Measurements from ENCODE around the gene PDXK.
"Not testable (repeated sequence)": the region's sequence is repeated elsewhere in the genome, so short reads cannot be mapped to it uniquely, and the experiment has no call there.

Gene PDXK

DNA sequence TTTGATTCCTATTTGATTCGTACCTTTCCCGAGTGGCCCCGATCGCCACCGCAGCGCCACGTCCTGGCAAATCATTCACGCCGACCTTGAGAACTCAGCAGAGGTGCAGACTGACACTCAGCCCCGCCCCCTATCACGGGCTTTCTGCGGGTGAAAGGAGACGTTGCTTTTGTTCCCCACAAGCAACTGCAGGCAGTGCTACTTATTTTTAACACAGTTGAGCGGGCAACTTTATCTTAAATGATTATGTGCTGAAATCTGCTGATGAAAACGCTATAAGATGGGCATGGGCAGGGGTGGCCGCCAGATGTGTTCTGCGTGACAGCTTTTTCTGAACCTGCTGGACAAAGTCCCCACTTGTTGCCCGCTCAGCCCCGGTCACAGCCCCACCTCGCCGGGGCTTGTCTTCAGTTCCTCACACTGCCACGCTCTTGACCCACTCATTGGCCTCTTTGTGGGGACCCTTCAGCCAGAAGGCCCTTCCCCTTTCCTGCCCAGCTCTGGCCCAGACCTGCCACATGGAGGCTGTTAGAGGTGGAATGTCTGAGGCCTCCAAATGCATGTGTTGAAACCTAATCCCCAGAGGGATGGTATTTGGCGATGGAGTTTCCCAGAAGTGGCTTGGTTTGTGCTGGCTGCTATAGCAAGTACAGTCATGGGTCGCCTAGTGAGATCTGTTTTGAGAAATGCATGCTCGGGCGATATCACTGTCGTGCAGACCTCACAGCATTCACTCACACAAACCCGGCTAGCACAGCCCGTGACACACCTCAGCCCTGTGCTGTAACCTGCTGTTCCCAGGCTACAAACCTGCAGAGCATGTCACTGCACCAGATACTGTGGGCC lies 15.7 kb upstream of the PDXK start:
- H3K4me1 ChIP-seq (ENCODE audit: insufficient read depth, low read length): peaks cover 22% of the 10 kb centered on the region
- H3K4me3 ChIP-seq (ENCODE audit: low read length): no peak overlapping the region
- H3K36me3 ChIP-seq (ENCODE audit: insufficient read depth, low read length): no peaks in the 10 kb centered on the region
- no peaks in the 10 kb centered on the region for H3K27me3 ChIP-seq (ENCODE audit: insufficient read depth, low read length)
- H2AFZ ChIP-seq (ENCODE audit: low read depth, low read length): peak overlapping the region; percentile 2
- no peaks in the 10 kb centered on the region for H3K9me3 ChIP-seq (ENCODE audit: low read length)

DNA sequence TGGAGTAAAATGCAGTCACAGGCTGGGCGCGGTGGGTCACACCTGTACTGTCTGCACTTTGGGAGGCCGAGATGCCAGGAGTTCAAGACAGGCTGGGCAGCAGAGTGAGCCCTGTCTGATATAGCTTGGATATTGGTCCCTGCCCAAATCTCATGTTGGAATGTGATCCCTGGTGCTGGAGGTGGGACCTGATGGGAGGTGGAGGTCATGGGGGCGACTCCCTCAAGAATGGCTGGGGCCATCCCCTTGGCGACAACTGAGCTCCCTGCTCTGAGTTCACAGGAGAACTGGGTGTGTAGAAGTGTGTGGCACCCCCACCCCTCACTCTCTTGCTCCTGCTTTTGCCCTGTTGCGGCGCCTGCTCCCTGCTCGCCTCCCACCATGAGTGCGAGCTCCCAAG lies 11.5 kb upstream of the PDXK start:
- H3K4me3 ChIP-seq (ENCODE audit: low read length): no peak overlapping the region
- H3K4me1 ChIP-seq (ENCODE audit: insufficient read depth, low read length): peaks cover 13% of the 10 kb centered on the region

DNA sequence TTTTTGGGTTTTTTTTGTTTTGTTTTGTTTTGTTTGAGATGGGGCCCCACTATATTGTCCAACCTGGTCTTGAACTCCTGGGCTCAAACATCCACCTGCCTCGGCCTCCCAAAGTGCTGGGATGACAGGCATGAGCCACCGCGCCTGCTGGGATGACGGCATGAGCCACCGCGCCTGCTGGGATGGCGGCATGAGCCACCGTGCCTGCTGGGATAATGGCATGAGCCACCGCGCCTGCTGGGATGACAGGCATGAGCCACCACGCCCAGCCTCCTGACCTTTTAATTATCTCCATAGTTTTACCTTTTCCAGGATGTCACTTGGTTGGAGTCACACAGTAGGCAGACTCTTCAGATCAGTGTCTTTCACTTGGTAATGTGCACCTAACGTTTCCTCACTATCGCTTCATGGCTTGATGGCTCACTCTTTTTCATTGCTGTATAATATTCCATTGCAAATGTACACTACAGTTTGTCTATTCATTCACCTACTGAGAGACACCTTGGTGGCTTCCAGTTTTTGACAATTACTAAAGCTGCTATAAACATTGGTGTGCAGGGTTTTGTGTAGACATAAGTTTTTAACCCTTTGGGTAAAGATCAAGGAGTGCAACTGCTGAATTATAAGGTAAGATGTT lies 10.1 kb upstream of the PDXK start:
- H3K4me3 ChIP-seq (ENCODE audit: low read length): no peak overlapping the region
- no peak overlapping the region for H2AFZ ChIP-seq (ENCODE audit: low read depth, low read length)
- no peaks in the 10 kb centered on the region for H3K36me3 ChIP-seq (ENCODE audit: insufficient read depth, low read length)
- H3K4me1 ChIP-seq (ENCODE audit: insufficient read depth, low read length): no peaks in the 10 kb centered on the region
- H3K9me3 ChIP-seq (ENCODE audit: low read length): no peaks in the 10 kb centered on the region
- H3K27me3 ChIP-seq (ENCODE audit: insufficient read depth, low read length): no peaks in the 10 kb centered on the region

More for the DNA sequence above, 11.5 kb upstream of the PDXK start:
- Histone ChIP-seq H3K9me3 (ENCODE audit: low read length) (no peaks in the 10 kb centered on the region), H3K36me3 (ENCODE audit: insufficient read depth, low read length) (no peaks in the 10 kb centered on the region), H2AFZ (ENCODE audit: low read depth, low read length) (no peak overlapping the region), H3K27me3 (ENCODE audit: insufficient read depth, low read length) (no peaks in the 10 kb centered on the region)

DNA sequence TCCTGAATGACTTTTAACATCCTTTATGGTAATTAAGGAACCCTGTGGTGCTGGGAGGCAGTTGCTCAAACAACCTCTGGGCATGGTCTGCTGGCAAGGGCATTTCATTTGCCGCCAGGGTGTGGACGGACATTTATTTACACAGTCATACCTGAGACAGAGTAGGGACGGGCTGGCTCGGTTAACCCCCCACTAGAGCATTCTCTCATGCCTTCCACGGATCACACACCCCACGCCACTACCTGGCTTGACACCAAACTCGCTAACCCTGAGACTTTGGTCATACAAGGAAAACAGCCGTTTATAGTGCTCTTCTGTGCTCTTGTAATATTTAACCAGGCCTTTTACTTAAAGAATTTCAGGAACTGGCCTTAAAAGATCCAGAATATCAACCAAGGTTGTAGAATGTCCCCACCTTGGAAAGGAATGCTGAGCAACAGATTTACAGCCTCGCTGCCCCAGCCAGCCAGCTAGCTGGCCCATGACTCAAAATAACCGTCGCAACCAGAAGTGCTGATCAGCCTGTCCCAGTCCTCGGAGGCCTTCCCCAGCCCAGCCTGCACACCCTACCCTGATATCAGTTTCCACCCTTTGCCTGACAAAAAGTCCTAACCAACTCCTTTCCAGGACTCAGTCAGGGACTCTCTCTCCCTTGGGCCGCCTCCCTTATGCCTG lies 6.5 kb upstream of the PDXK start:
- H3K4me1 ChIP-seq (ENCODE audit: insufficient read depth, low read length): no peaks in the 10 kb centered on the region
- no peak overlapping the region for H3K4me3 ChIP-seq (ENCODE audit: low read length)
- no peak overlapping the region for H2AFZ ChIP-seq (ENCODE audit: low read depth, low read length)
- no peaks in the 10 kb centered on the region for H3K27me3 ChIP-seq (ENCODE audit: insufficient read depth, low read length)
- H3K36me3 ChIP-seq (ENCODE audit: insufficient read depth, low read length): no peaks in the 10 kb centered on the region
- H3K9me3 ChIP-seq (ENCODE audit: low read length): peaks cover 3% of the 10 kb centered on the region

DNA sequence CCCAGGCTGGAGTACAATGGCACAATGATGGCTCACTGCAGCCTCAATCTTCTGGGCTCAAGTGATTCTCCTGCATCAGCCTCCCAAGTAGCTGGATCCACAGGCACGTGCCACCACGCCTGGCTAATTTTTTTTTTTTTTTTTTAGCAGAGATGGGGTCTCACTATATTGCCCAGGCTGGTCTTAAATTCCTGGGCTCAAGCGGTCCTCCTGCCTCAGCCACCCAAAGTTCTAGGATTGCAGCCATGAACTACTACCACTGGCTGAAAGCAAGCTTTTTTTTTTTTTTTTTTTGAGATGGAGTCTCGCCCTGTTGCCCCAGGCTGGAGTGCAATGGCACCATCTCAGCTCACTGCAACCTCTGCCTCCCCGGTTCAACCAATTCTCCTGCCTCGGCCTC lies 5.8 kb upstream of the PDXK start:
- not testable (repeated sequence) for H3K27me3 ChIP-seq (ENCODE audit: insufficient read depth, low read length); H3K36me3 ChIP-seq (ENCODE audit: insufficient read depth, low read length); H3K4me3 ChIP-seq (ENCODE audit: low read length); H3K4me1 ChIP-seq (ENCODE audit: insufficient read depth, low read length); H2AFZ ChIP-seq (ENCODE audit: low read depth, low read length); H3K9me3 ChIP-seq (ENCODE audit: low read length)

DNA sequence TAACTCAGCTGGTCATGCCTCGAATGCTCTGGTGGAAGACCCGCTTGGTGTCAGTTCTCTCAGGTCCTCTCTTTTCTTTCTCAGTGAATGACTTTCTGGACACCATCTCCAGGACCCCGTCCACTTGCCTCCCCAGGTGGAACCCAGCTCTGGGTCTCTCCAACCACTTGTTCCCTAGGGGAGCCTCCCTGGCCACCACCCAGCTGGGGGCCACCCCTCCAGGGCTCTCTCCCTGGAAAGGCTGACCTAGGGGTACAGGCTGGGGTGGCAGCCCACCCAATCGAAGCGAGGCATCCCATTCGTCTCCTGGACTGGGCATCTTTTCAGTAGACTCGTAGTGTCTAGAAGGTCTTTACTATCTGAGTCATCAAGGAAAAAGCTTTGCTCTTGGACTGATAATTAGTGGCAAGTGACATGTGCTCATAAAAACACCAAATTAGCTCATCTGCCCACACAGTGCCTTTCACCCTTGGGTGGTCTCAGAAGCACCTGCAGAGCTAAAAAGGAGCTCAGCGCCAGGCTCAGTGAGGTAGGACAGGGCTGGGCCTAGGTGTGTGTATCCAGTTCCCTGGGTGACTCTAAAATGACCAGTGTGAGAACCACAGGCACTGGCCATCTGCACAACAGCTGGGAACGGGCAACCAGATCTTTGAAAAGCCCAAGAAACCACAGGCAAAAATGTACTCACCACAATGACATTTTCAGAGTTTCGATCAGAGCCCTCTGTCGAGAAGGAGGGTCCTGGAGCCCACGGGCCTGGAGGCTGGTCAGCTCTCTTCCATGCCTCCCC lies 2.4 kb upstream of the PDXK start:
- Histone ChIP-seq H3K4me3 (ENCODE audit: low read length) (no peak overlapping the region), H3K27me3 (ENCODE audit: insufficient read depth, low read length) (no peaks in the 10 kb centered on the region), H3K36me3 (ENCODE audit: insufficient read depth, low read length) (no peaks in the 10 kb centered on the region), H2AFZ (ENCODE audit: low read depth, low read length) (no peak overlapping the region), H3K4me1 (ENCODE audit: insufficient read depth, low read length) (peaks cover 10% of the 10 kb centered on the region), H3K9me3 (ENCODE audit: low read length) (peaks cover 3% of the 10 kb centered on the region)

DNA sequence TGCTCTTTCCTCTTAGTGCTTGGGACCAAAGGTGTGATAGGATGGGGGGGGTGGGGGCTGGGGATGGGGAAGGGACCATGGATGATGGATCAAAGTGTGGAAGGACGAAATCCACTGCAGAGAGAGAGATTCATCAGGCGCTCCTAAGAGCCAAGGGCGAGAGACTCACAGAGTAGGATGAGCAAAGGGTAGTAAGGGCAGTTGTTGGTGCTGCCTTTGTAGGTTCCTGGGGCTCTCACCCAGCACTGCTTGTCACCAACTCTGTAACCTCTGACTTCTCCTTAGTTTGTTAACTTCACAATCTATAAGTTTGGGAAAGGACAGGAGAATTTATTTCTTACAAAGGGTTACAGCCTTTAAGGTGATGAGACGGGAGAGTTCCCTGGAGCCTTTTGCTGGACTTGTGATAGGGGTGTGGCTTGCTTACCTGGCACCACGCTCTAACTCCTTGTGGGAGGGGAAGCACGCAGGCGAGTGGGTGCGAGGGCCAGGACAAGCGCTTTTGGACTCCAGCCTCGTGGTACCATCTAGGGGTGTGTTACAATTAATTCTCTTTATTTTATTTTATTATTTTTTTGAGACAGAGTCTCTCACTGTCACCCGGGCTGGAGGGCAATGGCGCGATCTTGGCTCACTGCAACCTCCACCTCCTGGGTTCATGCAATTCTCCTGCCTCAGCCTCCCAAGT lies 1.6 kb upstream of the PDXK start:
- Histone ChIP-seq H3K4me3 (ENCODE audit: low read length) (no peak overlapping the region), H2AFZ (ENCODE audit: low read depth, low read length) (no peak overlapping the region)

DNA sequence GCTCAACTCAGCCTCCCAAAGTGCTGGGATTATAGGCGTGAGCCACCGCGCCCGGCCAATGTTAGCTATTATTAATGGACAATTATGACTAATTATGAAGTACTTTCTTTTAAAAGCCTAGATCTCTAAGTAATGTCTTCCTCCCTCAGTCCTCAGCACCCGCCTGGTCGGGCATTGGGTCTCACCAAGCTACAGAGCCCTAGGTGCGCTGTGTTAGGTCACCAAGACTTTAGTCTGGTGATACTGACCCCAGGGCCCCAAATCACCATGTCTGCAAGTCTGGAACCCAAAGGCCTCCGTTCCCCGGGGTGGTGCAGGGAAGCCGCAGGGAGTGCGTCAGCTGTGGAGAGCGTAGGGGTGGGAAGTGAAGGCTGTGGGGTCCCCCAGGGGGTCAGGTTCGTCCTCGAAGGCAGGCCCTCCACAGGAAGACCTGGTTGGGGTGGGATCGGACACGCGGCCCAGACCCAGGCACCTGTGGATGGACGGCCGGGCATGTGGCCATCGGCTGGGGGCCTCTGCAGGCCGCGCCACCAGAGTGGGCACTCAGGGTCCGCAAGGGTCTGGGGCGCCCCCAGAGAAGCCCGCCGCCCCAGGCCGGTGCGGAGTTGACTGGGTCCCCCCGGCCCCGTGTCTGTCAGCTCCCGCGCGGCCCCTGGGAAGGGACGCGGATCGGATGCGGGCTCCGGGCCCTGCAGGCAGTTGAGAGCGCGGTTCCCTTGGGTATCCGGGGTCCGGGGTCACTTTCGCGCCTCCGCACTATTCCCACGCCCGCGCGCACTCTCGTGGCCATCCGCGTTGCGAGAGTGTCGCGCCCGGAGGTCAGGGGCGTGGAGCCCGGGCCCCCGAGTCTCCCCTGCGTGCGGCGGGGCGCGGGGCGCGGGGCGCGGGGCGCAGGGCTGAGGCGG lies 710 bp upstream of the PDXK start:
- peak overlapping the region; percentile 89 for H3K4me3 ChIP-seq (ENCODE audit: low read length)
- peaks cover 3% of the 10 kb centered on the region for H3K9me3 ChIP-seq (ENCODE audit: low read length)
- H3K36me3 ChIP-seq (ENCODE audit: insufficient read depth, low read length): no peaks in the 10 kb centered on the region
- H2AFZ ChIP-seq (ENCODE audit: low read depth, low read length): peak overlapping the region; percentile 89
- no peaks in the 10 kb centered on the region for H3K27me3 ChIP-seq (ENCODE audit: insufficient read depth, low read length)
- peaks cover 10% of the 10 kb centered on the region for H3K4me1 ChIP-seq (ENCODE audit: insufficient read depth, low read length)

More for the DNA sequence above, 1.6 kb upstream of the PDXK start:
- Histone ChIP-seq H3K36me3 (ENCODE audit: insufficient read depth, low read length) (no peaks in the 10 kb centered on the region), H3K27me3 (ENCODE audit: insufficient read depth, low read length) (no peaks in the 10 kb centered on the region), H3K9me3 (ENCODE audit: low read length) (peaks cover 3% of the 10 kb centered on the region), H3K4me1 (ENCODE audit: insufficient read depth, low read length) (peaks cover 10% of the 10 kb centered on the region)

DNA sequence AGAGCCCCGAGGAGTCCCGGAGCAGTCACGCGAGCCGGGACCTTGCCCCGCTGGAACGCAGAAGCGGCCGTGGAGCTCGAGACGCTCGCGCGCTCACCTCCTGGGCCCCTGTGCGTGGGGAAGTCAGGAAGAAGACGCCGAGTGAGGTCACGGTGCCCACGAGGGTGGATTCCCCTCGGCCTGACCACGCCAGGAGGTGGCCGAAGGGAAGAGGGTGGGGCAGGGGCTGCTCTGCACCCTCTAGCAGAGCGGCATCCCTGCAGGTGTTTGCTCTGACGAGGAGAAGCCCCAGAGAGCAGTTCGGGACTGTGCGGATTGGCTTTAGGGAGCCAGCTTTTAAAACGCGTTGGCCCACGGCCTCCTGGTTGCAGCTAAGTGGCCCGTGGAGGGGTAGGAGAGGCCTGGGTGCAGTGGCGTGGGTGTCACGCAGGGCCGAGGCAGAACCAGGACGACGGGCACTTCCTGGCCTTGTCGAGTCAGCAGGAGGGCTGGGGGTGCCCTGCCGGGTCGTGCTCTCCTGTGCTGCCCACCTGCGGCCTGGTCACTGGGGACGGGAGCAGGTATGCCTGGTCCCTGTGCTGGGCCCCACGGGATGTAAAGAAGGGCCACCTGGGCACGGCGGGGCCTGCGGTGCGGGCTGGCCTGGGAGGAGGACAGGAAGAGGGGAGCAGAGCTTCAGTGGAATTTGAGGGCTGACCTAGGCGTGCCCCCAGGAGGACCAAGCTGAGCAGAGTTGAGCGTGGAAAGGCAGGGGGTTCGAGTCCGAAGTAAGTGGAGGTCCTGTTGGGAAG lies 1.0 kb downstream of the PDXK start:
- Histone ChIP-seq H3K9me3 (ENCODE audit: low read length) (peaks cover 3% of the 10 kb centered on the region), H3K4me3 (ENCODE audit: low read length) (peak overlapping the region; percentile 89), H2AFZ (ENCODE audit: low read depth, low read length) (peak overlapping the region; percentile 89), H3K36me3 (ENCODE audit: insufficient read depth, low read length) (no peaks in the 10 kb centered on the region), H3K4me1 (ENCODE audit: insufficient read depth, low read length) (peaks cover 10% of the 10 kb centered on the region), H3K27me3 (ENCODE audit: insufficient read depth, low read length) (no peaks in the 10 kb centered on the region)

DNA sequence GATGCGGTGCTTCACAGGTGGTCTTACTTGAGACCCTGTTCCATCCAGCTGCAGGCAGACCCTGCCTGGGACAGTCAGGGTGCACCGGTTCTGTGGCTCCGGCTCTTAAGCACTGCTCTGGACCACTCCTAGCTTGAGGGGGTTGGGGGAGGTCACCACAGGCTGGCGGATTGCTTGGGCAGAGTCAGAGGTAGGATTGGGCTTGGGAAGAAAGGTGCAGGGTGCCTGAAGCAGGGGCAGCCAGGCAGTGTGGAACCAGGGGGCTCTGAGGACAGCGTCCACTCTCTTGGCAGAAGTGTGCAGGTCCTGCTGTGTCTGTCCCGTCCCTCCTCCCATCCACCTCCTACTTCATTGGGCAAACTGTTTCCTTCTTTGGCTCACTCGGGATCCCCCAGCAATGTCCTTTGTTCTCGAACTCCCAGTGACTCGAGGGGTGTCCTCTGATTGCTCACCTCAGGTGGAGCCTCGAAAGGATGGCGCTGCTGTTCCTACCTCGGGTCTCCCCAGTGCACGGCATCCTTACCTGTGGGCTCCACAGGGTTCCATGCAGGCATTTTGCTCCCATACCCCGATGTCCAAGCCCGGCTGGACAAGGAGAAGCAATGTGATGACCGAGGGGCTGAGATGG lies 1.7 kb downstream of the PDXK start:
- Histone ChIP-seq H2AFZ (ENCODE audit: low read depth, low read length) (no peak overlapping the region), H3K4me1 (ENCODE audit: insufficient read depth, low read length) (peaks cover 10% of the 10 kb centered on the region), H3K27me3 (ENCODE audit: insufficient read depth, low read length) (no peaks in the 10 kb centered on the region), H3K9me3 (ENCODE audit: low read length) (peaks cover 2% of the 10 kb centered on the region), H3K4me3 (ENCODE audit: low read length) (no peak overlapping the region), H3K36me3 (ENCODE audit: insufficient read depth, low read length) (no peaks in the 10 kb centered on the region)

DNA sequence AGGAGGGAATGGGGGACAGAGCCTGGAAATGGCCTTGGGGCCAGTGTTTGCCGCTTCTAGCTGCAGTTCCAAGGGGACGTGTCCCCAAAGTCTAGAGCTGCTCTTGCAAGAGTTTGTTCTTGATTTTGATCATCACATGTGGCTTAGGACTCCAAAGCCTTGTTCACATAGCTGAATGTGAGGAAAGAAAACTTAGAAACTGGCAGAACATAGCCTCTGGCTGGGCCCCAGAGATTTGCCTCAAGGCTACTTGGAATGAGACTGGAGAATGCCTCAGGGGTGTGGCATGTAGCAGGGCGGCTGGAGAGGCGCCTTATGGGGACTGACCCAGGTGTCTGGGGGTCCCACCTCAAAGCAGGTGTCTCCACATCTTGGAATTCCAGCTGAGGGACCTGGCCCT lies 2.3 kb downstream of the PDXK start:
- H3K36me3 ChIP-seq (ENCODE audit: insufficient read depth, low read length): no peaks in the 10 kb centered on the region
- H3K9me3 ChIP-seq (ENCODE audit: low read length): no peaks in the 10 kb centered on the region
- no peak overlapping the region for H2AFZ ChIP-seq (ENCODE audit: low read depth, low read length)
- H3K27me3 ChIP-seq (ENCODE audit: insufficient read depth, low read length): no peaks in the 10 kb centered on the region
- H3K4me3 ChIP-seq (ENCODE audit: low read length): no peak overlapping the region
- H3K4me1 ChIP-seq (ENCODE audit: insufficient read depth, low read length): peaks cover 10% of the 10 kb centered on the region
